Skeletal muscle tissue (tissue), 5 donors: ENCODE data around the gene CNBD2. TPM values are rescaled to one million over a fixed set of nuclear protein-coding genes. Genes with fewer than 3 reads are reported as not detected.
"Not testable (repeated sequence)": the region's sequence is repeated elsewhere in the genome, so short reads cannot be mapped to it uniquely, and the experiment has no call there.

ENCODE experiments used
- H3K27ac ChIP-seq: one replicate; pipeline ENCODE4 v1.7.0; 2013; ENCODE audit warnings: mild to moderate bottlenecking, low read depth, low read length, inconsistent platforms
- H3K27me3 ChIP-seq, 3 donors: one replicate each; pipeline ENCODE4 v1.7.0; 2013; ENCODE audit warnings: low read length in 3 of 3; ENCODE audit not compliant: control insufficient read depth in 3 of 3, insufficient read depth in 3 of 3
- H3K36me3 ChIP-seq, 3 donors: one replicate each; pipeline ENCODE4 v1.7.0; 2013; ENCODE audit warnings: low read length in 3 of 3; ENCODE audit not compliant: control insufficient read depth in 3 of 3, insufficient read depth in 3 of 3
- H3K4me1 ChIP-seq, 3 donors: one replicate each; pipeline ENCODE4 v1.7.0; 2013; ENCODE audit warnings: low read length in 3 of 3, mild to moderate bottlenecking in 3 of 3; ENCODE audit not compliant: control insufficient read depth in 3 of 3, insufficient read depth in 3 of 3
- H3K4me3 ChIP-seq, 3 donors: one replicate each; pipeline ENCODE4 v1.7.0; 2013; ENCODE audit warnings: low read length in 3 of 3
- H3K9ac ChIP-seq, 3 donors: one replicate each; pipeline ENCODE4 v1.7.0; 2013; ENCODE audit warnings: low read length in 3 of 3, mild to moderate bottlenecking in 3 of 3, moderate library complexity in 2 of 3, low read depth in 1 of 3
- H3K9me3 ChIP-seq, 3 donors: one replicate each; pipeline ENCODE4 v1.7.0; 2013; ENCODE audit warnings: low read length in 3 of 3; ENCODE audit not compliant: control insufficient read depth in 3 of 3
- small RNA-seq: library from RNA; depleted of rRNA; stranded (forward); fragments of <200 nt; gene quantifications from one replicate; pipeline ENCODE3, GENCODE V24; 2014
- total RNA-seq: library from RNA; depleted of rRNA; stranded (reverse); fragments of >200 nt; gene quantifications from one replicate; pipeline ENCODE4 v1.2.3, GENCODE V29; 2014
- donor health status: Osteomylitis.

Gene CNBD2
- total RNA-seq, 1 donor from 2014 or later = 5.2 TPM

- Histone ChIP-seq H3K4me3 (no peak overlapping the region), H3K27me3 (no peaks in the 10 kb centered on the region), H3K9ac (no peak overlapping the region), H3K4me1 (peaks cover 7 to 20% (median 13%) of the 10 kb centered on the region in 3 donors), H3K9me3 (no peaks in the 10 kb centered on the region), H3K27ac (no peak overlapping the region), H3K36me3 (no peaks in the 10 kb centered on the region)
These were observed 98.4 kb downstream of the CNBD2 start for GRCh38 chr20:36066777-36067176.

- peaks cover 7 to 20% (median 13%) of the 10 kb centered on the region in 3 donors for H3K4me1 ChIP-seq
These were observed 100.1 kb downstream of the CNBD2 start for GRCh38 chr20:36068526-36068925.

GRCh38 chr20:36070451-36070850, 102.1 kb downstream of the CNBD2 start:
- Histone ChIP-seq H3K36me3 (no peaks in the 10 kb centered on the region), H3K27ac (no peak overlapping the region), H3K27me3 (no peaks in the 10 kb centered on the region), H3K9me3 (no peaks in the 10 kb centered on the region), H3K4me1 (peaks cover 0 to 4% (median 2%) of the 10 kb centered on the region in 3 donors), H3K4me3 (no peak overlapping the region), H3K9ac (no peak overlapping the region)

More at GRCh38 chr20:36068526-36068925, 100.1 kb downstream of the CNBD2 start:
- H3K9ac ChIP-seq, H3K9me3 ChIP-seq, H3K4me3 ChIP-seq, H3K36me3 ChIP-seq, H3K27me3 ChIP-seq, H3K27ac ChIP-seq: not testable (repeated sequence)

DNA sequence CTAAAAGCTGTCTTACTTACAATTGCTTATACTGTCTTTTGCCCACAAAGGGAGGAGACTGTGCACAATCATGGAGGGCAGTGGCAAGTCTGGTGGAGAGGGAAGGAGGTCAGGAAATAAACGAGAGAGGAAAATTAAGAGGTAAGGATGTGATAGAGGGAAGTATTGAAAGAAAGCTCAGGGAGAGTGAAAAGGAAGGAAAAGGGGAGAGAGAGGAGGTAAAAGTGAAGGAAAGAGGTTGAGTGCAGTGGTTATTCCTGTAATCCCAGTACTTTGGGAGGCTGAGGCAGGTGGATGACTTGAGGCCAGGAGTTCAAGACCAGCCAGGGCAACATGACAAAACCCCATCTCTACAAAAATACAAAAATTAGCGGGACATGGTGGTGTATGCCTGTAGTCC, 103.5 kb downstream of the CNBD2 start:
- H3K4me3 ChIP-seq = no peak overlapping the region
- no peak overlapping the region for H3K27ac ChIP-seq
- H3K9ac ChIP-seq = no peak overlapping the region
- H3K27me3 ChIP-seq = no peaks in the 10 kb centered on the region
- H3K4me1 ChIP-seq = no peaks in the 10 kb centered on the region
- H3K9me3 ChIP-seq = no peaks in the 10 kb centered on the region
- H3K36me3 ChIP-seq = no peaks in the 10 kb centered on the region

GRCh38 chr20:36074983-36075382, 106.6 kb downstream of the CNBD2 start:
- Histone ChIP-seq H3K9me3 (no peaks in the 10 kb centered on the region), H3K4me1 (no peaks in the 10 kb centered on the region), H3K36me3 (no peaks in the 10 kb centered on the region), H3K27me3 (no peaks in the 10 kb centered on the region), H3K4me3 (no peak overlapping the region), H3K27ac (no peak overlapping the region), H3K9ac (no peak overlapping the region)

- H3K4me1 ChIP-seq, H3K27ac ChIP-seq, H3K9ac ChIP-seq, H3K27me3 ChIP-seq, H3K9me3 ChIP-seq, H3K36me3 ChIP-seq, H3K4me3 ChIP-seq: not testable (repeated sequence)
These were observed 109.4 kb downstream of the CNBD2 start for GRCh38 chr20:36077762-36078161.

GRCh38 chr20:36079486-36079885, 111.1 kb downstream of the CNBD2 start:
- no peaks in the 10 kb centered on the region for H3K9me3 ChIP-seq
- no peak overlapping the region for H3K4me3 ChIP-seq

GRCh38 chr20:36079984-36080383, 111.6 kb downstream of the CNBD2 start:
- H3K9ac ChIP-seq, H3K27me3 ChIP-seq, H3K36me3 ChIP-seq, H3K4me3 ChIP-seq, H3K9me3 ChIP-seq, H3K4me1 ChIP-seq, H3K27ac ChIP-seq: not testable (repeated sequence)

More at GRCh38 chr20:36079486-36079885, 111.1 kb downstream of the CNBD2 start:
- no peak overlapping the region for H3K9ac ChIP-seq
- no peaks in the 10 kb centered on the region for H3K4me1 ChIP-seq
- no peak overlapping the region for H3K27ac ChIP-seq
- no peaks in the 10 kb centered on the region for H3K27me3 ChIP-seq
- H3K36me3 ChIP-seq = no peaks in the 10 kb centered on the region

Small RNAs within 50 kb of the gene (small RNA-seq; reads per million reads assigned to genes)
- not detected for gene RNU6-937P

Other genes starting within 250 kb of the CNBD2 start
- 407 TPM for gene RBM39, start 226.3 kb upstream of the CNBD2 start, total RNA-seq
- gene PHF20, start 196.6 kb upstream of the CNBD2 start, total RNA-seq = 26.6 TPM
- 28.7 TPM for gene SCAND1, start 14.1 kb upstream of the CNBD2 start, total RNA-seq
- gene EPB41L1, start 186.2 kb downstream of the CNBD2 start, total RNA-seq = 10.4 TPM